NCI-H1436 (cell line): ENCODE measurements around the gene FOXB2.
"Not testable (repeated sequence)": the region's sequence is repeated elsewhere in the genome, so short reads cannot be mapped to it uniquely, and the experiment has no call there.

Experiments
- DNase-seq: peaks from one replicate; lab custom pipeline; 2025; lab: John Stamatoyannopoulos, UW

The FOXB2 gene

DNA sequence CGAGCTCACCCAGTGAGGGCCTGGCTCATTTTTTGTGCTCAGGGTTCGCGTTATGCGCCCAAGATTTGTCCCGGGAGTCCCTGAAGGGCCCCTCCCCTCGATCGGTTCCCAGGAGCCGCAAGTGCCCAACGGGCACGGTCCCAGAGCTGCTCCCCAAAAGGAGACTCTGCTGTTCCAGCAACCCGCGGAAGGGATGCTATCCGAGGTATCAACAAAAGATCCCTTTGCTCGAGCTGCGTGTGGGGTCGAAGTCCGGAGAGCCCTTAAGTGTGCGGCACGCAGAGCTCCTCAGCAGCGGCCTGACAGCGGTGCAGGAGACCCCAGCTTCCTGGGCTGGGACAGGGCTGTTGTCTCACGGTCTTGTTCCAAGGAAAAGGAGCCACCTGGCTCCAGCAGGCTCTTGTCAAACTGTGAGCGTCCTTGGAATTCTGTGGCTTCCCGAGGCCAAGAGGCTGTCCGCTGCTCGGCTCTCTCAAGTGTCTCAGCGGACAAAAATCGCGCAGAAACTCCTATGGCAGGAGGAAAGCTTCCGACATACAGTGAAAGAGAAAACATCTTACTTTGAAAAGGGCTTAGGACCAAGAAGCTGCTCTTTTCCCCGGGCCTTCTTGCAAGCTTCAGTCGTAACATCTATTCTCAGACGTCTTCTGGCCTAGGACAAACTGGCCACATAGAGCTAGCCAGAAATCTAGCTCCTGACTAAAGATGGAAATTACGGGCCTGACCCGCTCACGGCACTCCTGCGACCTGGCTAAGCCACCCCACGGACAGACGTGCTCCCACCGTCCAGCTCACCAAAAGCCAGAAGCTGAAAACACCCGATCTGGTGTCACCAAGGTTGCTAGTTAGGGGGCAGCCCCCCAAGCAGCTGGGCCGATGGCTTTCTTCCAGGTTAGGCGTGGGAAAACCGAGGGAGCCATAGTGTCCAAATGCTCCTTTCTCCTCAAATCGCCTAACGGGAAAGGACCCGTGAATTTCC lies 2.6 kb upstream of the FOXB2 start:
- no peak for DNase-seq

GRCh38 chr9:77017505-77017894 lies 2.0 kb upstream of the FOXB2 start:
- no peak for DNase-seq

DNA sequence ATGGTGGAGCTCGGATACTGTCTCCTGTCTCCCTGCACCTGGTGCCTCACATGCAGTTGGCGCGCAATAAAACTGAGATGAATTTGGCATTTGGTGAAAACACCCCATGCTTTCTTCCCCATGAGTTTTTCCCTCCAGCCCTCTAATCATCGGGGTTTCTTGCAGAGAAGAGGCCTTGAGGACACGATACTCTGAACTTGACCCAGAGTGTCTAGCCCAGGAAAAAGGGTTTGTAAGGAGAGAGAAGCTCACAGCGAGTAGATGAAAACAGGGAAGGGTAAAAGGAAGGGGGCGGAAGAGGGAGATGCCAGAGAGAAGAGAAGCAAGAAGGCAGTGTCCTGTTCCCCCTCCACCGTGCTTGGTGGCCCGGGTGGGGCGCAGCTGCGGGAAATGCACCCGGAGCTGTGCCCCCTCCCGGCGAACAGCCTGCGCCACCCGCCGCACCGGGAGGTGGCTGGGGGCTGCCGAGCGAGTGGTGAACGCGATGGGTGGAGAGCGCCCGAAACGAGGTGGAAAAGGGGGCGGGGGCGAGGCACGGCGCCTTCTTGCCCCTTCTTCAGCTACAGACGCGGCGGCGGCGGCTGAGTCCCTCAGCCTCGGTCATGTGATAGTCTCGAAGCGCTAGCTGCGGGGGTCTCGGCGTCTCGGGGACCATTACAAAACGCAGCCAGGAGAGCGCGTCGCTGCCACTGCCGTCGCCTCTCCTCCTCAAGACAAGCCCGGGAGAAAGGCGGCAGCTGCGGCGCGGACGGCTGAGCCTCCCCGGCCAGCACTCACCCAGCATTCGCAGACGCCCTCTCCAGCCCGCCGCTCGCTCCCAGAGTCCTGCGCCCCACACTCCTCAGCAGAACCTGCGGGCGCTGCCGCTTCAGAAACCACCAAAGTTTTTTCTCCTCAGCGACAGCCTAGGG lies 1.1 kb upstream of the FOXB2 start:
- DNase-seq: peak; percentile 11

GRCh38 chr9:77018969-77019235 lies 553 bp upstream of the FOXB2 start:
- DNase-seq: no peak

GRCh38 chr9:77019926-77020412 lies 514 bp downstream of the FOXB2 start:
- DNase-seq: no peak

DNA sequence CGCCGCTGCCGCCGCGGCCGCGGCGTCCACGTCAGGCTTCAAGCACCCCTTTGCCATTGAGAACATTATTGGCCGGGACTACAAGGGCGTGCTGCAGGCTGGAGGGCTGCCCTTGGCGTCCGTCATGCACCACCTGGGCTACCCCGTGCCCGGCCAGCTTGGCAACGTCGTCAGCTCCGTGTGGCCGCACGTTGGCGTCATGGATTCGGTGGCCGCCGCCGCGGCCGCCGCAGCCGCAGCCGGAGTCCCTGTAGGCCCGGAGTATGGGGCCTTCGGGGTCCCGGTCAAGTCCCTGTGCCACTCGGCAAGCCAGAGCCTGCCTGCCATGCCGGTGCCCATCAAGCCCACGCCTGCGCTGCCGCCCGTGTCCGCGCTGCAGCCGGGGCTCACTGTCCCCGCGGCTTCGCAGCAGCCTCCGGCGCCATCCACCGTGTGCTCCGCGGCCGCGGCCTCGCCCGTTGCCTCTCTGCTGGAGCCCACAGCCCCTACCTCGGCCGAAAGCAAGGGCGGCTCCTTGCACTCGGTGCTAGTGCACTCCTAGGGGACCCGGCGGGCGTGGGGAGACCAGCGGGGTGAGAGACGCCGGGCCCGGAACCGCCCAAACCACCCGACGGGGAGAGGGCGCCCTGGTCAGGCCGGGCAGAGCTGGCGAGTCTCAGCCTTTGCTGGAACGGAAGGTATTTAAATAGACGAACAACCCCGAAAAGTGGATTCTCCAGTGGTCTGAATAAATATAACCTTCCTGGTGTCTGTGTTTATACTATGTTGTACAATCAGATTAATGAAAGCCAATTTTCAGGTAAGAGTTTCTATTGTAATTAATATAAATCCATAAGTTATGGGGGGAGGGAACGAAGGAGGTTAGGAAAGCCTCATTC lies 1.2 kb downstream of the FOXB2 start:
- DNase-seq: no peak

- DNase-seq: no peak
These were observed 1.9 kb downstream of the FOXB2 start for GRCh38 chr9:77021291-77021894.

DNA sequence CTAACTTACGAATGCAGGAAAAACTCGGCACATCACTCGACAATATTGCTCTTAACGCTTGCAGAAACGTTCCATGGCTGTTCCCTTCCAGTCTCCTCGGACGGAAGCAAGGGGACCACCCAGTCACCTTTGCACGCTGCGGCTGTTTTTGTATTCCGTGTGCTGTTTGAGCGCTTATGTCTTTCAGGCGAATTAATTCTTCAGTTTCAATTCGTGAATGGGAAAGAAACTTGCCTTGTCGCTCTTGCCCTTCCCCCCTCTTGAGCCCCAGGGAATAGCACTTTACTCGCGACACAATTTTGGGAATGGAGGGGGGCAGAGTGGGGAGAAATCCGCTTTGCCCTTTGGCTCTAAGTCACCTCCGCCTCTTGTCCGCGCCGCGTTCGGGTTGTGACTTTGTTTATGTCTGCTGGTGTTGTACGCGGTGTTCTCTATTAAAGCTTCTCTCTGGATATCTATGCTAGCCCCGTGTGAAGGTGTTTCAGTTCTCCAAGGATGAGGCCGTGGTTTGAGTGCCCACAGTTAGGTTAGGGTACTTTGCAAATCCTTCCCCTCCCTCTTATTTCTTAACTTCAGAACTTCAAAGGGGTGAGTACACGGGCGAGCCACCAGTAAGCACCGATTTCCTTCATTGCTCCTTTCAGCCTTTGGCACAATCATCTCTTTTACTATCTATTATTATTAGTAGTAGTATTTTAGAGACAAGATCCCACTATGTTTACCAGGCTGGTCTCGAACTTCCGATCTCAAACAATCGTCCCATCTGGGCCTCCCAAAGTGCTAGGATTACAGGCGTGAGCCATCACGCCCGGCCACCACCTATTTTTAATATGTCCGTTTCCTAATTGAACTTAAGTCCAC lies 2.7 kb downstream of the FOXB2 start:
- no peak for DNase-seq

- no peak for DNase-seq
These were observed 3.5 kb downstream of the FOXB2 start for GRCh38 chr9:77022783-77023440.

DNA sequence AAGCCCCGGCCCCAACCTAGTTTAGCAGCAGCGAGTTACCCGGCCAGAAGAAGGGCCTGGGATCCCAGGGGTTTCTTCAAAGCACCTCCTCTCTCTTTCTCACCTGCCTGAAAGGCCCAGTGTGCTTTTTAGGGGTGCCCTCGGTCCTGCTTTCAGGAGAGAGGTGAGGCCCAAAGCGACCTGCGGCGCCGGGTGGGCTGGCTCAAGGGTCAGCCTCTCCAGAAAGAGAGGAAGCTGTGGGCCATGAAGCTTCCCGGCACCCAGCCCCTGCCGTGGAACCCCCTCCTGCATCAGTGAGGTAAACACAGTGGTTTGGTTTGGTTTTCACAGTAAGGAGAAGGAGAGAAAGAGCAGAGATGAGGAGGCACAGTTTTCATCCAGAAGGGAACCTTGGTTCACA lies 4.3 kb downstream of the FOXB2 start:
- no peak for DNase-seq

GRCh38 chr9:77024776-77025545 lies 5.5 kb downstream of the FOXB2 start:
- no peak for DNase-seq

DNA sequence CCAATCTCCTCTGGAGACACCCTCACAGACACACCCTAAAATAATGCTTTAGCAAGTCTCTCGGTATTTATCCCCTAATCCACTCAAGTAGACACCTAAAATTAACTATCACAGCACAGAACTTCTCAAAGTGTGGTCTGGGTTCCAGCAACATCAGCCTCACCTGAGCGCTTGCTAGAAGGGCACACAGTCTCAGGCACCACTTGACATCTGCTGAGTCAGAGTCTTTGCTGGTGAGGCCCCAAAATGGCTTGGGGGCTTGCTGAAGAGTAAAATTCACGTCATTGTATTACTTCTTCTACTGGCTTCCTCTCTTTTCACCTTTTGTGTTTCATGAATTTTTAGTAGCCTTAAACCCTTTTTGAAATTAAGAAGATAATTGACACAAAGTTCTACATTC lies 9.0 kb downstream of the FOXB2 start:
- no peak for DNase-seq

DNA sequence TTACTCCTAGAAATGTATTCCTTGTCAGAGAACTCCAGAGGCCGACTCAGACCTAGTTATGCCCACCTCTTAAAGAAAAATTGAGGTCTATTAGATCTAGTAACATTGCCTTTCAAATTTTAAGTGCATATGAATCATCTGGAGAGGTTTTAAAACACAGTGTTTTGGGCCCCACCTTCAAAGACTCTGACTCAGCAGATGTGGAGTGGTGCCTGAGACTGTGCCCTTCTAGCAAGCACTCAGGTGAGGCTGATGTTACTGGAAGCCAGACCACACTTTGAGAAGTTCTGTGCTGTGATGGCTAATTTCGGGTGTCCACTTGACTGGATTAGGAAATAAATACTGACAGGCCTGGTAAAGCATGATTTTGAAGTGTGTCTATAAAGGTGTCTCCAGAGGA lies 10.6 kb downstream of the FOXB2 start:
- DNase-seq: no peak

DNA sequence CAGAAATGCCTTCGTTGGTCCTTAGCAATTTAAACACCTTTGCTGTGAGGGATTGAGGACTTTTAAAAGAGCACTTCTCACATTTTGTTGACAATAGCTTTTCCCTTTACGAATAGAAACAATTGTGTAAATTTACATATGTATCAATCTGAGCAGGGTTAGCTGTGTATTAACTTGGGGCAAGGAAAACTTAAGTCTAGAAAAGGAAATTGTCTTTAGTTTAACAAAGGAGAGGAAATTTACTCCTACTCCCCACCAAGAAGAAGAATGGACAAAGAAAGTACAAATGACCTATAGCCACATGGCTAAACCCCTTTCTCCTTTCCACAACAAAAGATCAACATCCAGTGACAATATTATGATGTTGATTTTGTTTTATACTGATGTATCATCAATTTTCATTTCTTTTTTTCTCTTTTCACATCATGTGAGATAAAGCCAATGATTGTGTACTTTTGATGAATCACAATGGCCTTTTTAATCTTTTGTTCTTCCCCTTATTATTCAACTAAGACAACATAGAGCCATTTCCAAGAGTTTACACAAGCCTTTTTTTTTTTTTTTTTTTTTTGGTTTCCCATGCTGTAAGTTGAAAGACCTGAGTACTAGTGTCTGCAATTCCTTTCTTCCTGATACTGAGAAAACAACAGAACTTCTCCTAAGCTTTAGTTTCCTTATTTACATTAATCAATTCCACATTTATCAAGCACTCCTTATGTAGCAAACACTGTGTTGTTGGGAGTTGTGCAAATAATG lies 19.0 kb downstream of the FOXB2 start:
- DNase-seq: no peak

DNA sequence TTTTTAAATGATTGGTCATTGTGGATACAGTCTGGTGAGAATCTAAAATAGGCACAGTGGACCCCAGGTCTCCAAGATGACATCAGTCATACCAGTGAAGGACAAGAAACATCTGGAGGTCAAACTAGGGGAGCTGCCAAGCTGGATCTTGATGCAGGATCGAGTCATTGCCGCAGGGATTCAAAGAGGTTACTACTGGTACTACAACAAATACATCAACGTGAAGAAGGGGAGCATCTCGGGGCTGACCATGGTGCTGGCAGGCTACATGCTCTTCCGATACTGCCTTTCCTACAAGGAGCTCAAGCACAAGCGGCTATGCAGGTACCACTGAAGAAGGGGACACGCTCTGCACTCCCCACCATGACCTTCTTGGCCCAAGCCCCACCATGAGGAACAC lies 20.9 kb downstream of the FOXB2 start:
- no peak for DNase-seq

DNA sequence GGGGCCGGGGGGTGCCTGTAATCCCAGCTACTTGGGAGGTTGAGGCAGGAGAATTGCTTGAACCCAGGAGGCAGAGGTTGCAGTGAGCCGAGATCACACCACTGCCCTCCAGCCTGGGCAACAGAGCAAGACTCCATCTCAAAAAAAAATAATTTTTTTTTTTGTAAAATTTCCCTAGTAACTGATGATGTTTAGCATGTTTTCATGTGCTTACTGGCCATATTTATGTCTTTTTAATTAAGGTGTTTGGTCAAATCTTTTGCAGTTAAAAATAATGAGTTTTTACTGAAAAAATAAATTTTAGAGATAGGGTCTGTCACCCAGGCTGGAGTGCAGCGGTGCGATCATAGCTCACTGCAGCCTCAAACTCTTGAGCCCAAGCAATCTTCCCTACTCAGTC lies 24.3 kb downstream of the FOXB2 start:
- not testable (repeated sequence) for DNase-seq

GRCh38 chr9:77060681-77061080 lies 41.2 kb downstream of the FOXB2 start:
- not testable (repeated sequence) for DNase-seq

- no peak for DNase-seq
These were observed 44.3 kb downstream of the FOXB2 start for GRCh38 chr9:77063645-77064285.
